HG02840 (cell line): ENCODE measurements around the gene KRTAP5-6.

Source experiments
- ATAC-seq: cut with Tn5 transposase; IDR thresholded peaks from one replicate; pipeline ENCODE4 v1.9.1; 2021; ENCODE audit warnings: mild to moderate bottlenecking, moderate library complexity, moderate number of reproducible peaks; ENCODE audit not compliant: unreplicated experiment, low FRiP score

Gene KRTAP5-6, protein sequence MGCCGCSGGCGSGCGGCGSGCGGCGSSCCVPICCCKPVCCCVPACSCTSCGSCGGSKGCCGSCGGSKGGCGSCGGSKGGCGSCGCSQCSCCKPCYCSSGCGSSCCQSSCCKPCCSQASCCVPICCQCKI

DNA sequence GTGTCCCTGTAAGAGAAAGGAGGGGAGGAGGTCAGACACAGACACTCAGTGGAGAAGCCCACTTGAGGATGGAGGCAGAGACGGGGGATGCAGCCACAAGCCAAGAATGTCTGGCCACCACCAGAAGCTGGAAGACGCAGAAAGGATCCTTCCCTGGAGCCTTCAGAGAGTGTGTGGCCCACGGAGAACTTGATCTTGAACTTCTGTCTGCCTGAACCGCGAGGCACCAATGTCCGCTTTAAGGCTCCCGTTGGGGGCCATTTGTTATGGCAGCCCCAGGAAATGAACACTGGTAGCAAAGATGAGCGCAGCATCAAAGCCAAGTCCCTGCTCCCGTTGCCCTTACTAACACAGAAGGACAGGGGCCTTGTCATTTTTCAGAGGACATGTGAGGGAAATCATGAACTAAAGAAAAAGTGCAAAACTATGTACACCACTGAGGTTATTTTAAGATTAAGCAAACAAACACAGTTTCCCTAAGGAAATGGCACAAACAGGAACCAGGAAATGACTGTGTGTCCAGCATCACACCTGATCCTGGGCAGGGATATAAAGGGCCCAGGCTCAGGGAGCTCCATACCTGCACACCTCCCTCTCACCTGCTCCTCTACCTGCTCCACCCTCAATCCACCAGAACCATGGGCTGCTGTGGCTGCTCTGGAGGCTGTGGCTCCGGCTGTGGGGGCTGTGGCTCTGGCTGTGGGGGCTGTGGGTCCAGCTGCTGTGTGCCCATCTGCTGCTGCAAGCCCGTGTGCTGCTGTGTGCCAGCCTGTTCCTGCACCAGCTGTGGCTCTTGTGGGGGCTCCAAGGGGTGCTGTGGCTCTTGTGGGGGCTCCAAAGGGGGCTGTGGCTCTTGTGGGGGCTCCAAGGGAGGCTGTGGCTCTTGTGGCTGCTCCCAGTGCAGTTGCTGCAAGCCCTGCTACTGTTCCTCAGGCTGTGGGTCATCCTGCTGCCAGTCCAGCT, at the start of gene KRTAP5-6:
KRTAP5-6 (plus strand) TSS at position 588 of the 963 bp plus-strand sequence; CDS start at position 639, 51 bp downstream.
- ATAC-seq = no peak

DNA sequence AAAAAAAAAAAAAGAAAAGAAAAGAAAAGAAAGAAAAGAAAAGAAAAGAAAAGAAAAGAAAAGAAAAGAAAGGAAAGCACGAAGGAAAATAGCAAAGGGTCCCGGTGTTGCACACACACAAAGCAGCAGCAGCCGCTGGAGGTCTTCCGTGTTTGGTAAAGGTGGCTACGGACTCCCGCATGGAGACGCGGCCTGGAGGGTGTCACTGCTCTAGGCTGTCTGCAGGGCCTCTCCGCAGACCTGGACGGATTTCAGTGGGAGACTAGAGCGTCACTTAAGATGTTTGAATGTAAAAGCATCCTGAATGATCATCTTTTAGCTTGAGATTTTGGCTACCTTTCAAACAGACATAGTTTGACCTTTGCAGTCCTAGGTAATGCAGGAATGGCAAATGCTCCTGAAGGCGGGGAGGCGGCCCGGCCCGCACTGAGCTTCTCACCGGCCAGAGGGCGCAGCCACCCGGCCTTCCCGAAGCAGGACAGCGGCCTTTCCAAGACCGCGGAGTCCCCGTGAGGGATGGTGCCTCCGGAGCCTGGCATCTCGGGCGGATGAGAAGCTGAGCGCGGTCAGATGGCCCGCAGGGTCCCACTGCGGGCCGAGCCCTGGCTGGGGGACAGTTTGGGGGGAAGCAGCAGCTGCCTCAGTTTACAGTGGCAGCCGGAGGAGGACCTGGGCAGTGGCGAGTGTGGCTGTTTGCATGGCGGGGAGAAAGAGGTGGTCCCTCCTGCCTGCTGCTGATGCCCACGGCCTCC, 48.9 kb upstream of the KRTAP5-6 start:
- ATAC-seq = no peak

DNA sequence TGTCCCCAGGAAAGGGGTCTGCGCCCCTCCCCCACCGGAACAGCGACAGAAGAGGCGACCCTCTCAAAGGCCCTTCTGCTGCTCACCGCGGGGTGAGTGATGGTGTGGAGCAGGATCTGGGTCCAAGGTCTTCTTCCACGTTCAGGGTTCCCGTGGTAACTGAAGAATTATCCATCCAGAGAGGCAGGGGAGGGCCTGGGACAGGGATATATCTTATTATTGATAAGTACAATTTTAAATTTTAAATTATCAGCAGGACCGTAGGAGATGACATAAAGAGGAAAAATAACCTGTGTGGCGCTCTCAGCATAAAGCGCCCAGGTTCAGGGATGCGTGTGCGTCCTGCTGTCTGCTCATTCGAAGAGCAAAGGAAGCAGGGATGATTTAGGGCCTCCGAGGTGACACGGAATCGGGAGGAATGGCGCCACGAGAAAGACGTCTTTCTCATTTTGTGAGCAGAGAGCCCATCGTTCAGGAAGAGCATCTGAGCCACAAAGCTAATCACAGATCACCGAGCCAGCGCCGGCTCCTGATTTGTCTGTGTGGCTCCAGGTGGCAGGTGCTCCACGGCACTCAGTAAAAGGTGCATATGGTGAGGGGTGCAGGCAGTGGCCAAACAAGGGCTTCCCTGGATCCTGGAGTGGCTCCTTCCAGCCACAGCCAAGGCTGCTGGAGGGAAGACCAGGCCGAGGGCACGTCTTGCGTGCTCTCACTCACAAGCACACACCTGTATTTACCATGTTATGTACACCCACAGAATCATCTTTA, 48.2 kb upstream of the KRTAP5-6 start:
- no peak for ATAC-seq

DNA sequence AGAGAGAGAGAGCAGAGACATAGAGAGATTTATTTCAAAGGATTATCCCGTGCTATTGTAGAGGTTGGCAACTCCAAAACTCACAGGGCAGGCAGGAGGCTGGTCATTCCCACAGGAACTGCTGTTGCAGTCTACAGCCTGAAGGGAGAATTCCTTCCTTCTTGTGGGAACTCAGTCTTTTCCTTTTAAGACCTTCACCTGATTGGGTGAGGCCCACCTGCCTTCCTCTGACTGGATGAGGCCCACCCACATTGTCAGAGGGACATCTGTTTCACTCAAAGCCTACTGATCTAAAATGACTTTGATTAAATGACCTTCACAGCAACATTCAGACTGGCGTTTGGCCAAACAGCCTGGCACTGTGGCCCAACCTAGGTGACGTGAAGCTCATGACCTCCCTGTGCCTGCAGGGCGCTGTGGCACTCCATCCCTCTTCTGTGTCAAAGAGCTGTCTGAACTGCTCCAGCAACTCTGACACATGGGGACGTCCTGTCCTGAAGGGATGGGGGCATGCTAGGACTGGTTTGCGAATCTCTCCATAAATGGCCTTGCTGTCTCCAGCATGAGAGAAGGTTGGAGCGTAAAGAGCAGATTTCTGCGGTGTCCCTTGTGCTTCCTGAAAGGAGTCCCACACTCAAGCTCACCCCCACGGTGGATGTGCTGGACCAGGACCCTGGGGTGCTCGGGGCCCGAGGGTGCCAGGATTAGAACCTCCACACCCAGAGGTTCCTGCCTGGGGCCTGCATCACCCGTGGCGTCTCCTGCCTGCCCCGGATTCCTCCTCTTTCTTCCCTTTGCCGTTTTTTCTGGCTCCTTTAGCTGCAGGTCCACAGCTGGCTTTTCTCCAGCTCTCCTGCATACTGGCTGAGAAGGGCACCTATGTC, 46.7 kb upstream of the KRTAP5-6 start:
- ATAC-seq = no peak

DNA sequence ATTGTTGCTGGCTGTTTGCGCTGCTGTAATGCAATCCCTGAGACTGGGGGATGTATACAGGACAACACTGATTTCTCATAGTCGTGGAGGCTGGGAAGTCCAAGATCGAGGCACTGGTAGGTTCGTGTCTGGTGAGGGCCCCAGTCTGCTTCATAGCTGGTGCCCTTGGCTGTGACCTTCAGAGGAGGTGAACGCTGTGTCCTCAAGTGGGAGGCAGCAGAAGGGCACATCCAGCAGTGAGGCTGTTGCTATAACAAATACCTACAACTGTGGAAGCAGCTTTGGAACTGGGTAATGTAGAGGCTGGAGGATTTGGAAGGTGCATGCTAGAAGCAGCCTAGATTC, 46.1 kb upstream of the KRTAP5-6 start:
- no peak for ATAC-seq

DNA sequence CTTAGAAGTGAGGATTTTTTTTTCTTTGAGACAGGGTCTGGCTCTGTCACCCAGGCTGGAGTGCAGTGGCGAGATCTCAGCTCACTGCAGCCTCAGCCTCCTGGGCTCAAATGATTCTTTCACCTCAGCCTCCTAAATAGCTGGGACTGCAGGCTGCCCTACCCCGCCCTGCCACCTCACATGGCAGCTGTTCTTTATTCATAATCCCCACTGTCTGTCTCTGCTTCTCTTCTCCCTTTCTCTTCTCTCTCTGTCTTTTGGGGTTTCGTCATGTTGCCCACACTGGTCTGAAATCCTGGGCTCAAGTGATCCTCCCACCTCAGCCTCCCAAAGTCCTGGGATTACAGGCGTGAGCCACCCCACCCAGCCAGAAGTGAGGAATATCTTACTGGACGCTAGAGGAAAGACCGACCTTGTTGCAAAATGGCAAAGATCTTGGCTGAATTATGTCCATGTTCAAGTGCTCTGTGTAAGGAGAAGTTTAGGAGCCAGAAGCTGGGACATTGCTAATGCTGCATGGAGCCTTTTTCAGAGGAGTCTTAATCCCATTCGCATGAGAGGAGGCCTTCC, 45.5 kb upstream of the KRTAP5-6 start:
- no peak for ATAC-seq

DNA sequence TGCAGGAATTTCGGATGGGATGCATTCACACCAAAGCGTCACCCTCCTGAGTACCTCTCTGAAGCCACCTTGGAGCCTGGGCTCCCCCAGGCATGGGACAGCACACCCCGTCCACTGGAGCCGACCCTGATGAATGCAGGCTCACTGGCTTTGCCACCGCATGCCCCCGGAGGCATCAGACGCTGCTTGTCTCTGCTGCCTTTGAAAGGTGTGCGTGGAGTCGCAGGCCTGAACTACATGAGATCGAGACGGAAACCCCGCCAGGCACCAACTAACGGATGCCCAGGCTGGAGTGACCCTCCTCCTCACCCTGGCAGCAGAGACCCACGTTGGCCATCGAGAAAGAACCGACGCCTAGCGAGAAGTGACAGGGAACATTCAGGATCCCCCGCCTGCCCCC, 45.0 kb upstream of the KRTAP5-6 start:
- ATAC-seq = no peak

DNA sequence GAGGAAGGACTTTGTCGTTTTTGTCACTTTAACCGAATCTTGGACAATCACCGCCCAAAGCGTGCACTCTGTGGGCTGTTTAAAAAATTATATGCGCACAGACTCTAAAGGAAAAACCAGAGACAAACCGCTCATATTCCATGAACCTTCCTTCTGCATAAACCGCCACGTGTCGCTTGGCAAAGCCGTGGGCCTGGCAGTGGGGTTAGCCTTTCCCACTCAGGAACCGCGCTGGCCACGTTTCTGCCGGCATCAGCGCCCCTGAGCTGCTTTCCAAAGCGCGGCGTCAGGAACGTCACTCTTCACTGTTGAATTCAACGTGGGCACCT, 44.6 kb upstream of the KRTAP5-6 start:
- no peak for ATAC-seq

DNA sequence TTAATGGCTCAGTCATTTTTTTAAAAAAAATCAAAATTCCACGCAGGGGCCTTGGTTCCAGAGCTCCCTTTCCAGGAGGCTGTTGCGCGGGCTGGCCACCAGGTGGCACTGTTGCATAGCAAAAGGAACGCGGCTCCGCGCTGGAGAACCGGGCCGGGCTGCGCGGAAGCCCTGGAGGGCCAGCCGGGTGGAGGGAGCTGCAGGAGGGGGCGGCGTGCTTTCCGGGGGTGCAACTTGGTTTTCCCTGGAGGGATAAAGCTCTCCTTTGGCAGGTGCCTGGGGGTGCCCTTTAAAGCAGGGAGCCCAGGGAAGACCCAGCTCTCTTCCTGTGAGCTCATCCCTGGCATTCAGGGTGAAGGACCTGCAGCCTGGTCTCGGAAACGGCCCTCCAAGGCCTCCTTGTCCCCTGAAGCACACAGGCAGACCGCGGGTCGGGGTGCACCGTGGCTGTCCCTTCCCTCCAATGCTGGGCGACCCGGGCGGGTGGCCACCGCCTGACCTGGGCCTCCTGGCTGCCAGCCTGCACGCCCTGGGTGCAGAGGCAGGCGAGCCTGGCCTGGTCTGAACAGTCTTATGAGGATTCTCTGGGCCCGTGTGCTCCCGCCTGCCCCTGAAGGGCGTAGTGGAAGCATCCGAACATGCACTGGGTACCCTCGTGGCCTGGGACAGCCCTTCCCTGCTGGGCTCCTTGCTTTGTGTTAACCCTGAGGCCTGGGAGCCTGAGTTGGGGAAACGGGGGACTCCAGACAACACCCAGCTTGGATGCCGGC, 44.0 kb upstream of the KRTAP5-6 start:
- ATAC-seq = no peak

DNA sequence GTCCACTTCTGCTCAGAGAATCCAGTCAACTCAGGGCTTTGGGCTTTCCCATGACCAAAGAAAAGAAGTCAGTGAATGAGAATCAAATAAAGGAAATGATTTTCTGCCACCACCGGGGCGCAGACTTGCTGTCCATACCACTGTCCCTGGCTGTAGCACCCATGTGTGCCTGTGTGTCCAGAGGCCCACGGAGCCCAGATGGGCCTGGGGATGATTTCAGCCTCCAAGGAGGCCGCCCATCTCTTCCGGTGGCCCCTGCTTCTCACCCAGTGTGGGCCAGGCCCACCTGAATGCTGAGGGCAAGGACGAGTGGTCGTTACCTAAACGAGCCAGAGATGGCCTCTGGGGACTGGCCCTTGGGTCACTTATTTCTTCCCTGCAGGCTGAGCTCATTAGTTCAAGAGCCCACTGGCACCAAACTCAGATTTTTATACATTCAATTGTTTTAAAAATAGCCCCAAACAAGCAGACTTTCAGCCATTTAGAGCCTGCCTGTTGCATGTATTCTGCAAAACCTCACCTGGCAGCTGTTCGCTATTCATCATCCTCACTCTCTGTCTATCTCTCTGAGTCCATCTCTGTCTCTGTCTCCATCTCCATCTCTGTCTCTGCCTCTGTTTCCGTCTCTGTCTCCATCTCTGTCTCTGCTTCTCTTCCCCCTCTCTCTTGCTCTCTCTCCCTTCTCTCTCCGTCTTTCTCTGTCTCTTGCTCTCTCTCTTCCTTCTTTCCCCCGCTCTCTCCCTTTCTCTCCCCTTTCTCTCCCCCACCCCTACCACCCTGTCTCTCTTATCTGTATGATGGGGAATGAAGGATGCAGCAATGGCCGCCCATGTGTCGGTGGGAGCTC, 43.2 kb upstream of the KRTAP5-6 start:
- ATAC-seq = no peak

DNA sequence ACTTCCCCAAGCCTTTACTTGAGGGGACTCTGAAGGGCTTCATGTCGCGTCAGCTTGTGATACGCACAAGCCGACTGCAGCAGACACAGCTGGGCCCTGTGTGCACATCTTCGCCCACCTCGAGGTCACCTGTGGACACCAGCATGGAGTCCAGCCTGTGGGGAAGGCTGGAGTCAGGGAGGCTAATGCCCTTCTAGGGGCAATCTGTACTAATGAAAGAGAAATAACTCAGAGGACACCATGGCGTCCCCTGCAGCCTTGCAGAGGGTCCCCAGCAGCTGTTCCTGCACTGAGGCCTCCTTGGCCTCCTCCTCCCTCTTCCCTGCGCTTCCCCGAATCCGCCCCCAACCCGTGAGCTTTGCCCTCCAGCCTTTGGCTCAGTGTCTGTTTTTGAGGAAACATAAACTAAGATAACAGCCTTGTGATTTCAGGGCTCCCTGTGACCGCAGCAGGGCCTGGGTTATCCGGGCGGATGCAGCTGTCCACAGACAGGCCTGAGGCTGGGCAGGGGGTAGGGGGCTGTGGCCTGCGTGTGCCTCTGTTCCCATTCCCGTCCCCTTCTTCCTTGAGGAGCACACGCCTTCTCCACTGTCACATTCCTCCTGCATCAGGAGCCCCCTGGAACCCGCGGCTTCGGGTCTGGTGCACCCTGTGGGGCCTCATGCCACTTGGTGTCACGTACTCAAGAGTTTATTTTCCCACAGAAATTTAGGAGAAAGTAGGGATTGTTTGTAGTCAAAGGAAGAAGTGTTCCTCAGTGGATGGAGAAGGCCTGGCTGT, 42.4 kb upstream of the KRTAP5-6 start:
- no peak for ATAC-seq

DNA sequence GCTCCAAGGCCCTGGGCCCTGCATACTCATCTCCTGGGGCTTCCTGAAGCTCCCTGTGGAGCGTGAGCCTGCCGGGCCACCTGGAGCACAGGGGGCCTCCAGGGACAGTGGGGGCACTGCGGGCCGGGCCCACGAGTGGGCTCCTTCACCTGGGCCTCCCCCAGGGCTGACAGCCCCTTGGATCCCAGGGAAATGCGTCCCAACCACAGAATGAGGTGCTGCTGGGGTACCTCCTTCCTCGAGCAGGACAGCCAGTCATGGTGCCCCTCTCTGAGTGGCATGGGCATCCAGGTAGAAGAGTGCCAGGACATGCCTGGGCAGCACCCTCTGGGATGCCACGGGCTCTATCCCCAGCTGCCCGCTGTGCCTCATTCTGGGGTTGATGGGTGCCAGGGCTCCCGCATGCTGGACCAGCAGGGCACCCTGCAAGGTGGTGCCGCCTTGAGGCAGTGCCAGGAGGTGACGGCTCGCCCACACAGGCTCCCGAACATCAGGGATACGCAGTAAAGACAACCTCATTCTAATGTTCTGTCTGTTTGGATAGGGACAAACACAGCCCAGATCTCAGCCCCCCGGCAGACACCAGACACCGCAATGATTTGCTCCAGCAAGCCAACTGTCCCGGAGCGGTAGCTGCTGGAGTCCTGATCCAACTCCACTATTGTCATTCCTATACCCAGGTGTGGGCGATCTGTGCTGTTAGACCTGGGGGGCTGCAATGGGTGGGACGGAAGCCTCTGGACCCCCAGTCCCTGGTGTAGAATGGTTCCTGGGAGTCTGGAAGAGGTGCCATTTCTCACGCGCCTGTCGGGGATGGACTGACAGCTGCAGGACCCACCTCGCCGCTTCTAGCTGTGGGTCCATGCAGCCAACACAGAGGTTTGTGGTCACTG, 41.6 kb upstream of the KRTAP5-6 start:
- ATAC-seq = no peak

DNA sequence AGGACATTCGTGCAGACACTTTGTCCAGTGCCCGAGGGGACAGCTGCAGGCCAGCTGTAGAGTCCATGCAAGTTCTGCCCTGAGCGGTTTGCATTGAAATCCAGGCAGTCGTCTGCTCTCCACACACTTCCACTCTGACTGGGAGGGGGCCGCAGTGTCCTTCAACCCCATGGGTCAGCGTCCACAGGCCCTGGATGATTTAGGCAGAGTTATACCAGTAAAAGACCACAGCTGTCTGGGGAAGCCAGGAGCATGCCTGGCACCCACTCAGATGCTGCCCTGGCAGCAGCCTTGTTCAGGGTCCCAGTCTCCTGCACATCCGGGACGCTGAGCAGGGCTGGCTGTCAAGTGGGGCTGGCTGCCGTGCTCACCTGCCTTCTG, 40.9 kb upstream of the KRTAP5-6 start:
- no peak for ATAC-seq

DNA sequence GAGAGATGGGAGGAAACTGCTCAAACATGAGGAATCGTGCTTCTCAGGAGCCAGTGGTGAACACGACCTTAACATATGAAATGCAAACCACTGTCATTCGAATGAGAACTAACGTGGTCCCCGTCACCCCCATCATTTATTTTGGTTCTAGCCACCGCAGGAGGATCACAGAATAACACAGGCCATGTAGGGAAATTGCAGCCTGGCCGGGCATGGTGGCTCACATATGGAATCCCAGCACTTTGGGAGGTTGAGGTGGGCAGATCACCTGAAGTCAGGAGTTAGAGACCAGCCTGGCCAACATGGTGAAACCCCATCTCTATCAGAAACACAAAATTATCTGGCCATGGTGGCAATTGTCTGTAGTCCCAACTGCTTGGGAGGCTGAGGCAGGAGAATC, 40.3 kb upstream of the KRTAP5-6 start:
- ATAC-seq = no peak

DNA sequence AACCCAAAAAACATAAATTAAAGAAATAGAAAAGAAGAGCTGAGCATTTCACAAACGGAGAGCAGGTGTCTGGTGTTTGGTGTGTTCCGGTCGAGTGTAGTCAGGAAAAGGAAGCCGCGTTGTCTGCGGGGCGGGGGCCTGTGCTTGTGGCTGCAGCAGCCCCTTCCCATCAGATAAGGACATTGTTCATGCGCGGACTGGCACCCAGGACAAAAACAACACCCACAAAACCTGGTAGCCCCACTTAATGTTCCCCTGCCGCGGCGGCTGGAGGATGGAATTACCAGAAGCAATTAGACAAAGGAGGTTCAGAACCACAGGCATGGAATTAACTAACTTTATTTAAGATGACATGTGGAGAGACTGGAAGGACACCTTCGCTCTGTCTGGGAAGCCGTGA, 37.5 kb upstream of the KRTAP5-6 start:
- no peak for ATAC-seq
